ENCODE measurements around the gene MALAT1.

Gene MALAT1

DNA sequence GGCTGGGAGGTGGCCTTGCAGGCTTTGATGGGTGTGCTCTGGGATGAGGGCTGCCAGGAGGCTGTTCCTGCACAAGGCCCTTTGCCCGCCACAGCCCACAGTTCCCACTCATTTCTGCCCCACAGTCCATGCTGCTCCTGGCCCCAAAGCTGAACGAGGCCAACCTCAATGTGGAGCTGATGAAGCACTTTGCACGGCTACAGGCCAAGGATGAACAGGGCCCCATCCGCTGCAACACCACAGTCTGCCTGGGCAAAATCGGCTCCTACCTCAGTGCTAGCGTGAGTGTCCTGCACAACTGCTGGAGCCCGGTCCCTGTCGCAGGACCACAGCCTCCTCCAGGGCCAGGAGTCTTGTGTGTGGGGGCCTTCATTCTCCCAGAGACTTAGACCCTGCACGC is 36.3 kb downstream of the MALAT1 start:
- no peaks in the 10 kb centered on the region for H3K27me3 ChIP-seq
- H3K36me3 ChIP-seq, result peaks cover 82% of the 10 kb centered on the region
- H3K27ac ChIP-seq, result no peak overlapping the region
- peaks cover 7 to 8% of the 10 kb centered on the region in 2 experiments for H3K4me1 ChIP-seq (ENCODE audit: control insufficient read depth in 1 of 2, insufficient read depth in 1 of 2, low read depth in 1 of 2, low read length in 1 of 2)
- no peak overlapping the region for H3K4me3 ChIP-seq (ENCODE audit: low read depth in 1 of 2, low read length in 1 of 2)
- TF ChIP-seq, protein P1, sequence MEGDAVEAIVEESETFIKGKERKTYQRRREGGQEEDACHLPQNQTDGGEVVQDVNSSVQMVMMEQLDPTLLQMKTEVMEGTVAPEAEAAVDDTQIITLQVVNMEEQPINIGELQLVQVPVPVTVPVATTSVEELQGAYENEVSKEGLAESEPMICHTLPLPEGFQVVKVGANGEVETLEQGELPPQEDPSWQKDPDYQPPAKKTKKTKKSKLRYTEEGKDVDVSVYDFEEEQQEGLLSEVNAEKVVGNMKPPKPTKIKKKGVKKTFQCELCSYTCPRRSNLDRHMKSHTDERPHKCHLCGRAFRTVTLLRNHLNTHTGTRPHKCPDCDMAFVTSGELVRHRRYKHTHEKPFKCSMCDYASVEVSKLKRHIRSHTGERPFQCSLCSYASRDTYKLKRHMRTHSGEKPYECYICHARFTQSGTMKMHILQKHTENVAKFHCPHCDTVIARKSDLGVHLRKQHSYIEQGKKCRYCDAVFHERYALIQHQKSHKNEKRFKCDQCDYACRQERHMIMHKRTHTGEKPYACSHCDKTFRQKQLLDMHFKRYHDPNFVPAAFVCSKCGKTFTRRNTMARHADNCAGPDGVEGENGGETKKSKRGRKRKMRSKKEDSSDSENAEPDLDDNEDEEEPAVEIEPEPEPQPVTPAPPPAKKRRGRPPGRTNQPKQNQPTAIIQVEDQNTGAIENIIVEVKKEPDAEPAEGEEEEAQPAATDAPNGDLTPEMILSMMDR (IDR thresholded peaks at IDR 0.05), result no peak
- no peaks in the 10 kb centered on the region for H3K9me3 ChIP-seq

DNA sequence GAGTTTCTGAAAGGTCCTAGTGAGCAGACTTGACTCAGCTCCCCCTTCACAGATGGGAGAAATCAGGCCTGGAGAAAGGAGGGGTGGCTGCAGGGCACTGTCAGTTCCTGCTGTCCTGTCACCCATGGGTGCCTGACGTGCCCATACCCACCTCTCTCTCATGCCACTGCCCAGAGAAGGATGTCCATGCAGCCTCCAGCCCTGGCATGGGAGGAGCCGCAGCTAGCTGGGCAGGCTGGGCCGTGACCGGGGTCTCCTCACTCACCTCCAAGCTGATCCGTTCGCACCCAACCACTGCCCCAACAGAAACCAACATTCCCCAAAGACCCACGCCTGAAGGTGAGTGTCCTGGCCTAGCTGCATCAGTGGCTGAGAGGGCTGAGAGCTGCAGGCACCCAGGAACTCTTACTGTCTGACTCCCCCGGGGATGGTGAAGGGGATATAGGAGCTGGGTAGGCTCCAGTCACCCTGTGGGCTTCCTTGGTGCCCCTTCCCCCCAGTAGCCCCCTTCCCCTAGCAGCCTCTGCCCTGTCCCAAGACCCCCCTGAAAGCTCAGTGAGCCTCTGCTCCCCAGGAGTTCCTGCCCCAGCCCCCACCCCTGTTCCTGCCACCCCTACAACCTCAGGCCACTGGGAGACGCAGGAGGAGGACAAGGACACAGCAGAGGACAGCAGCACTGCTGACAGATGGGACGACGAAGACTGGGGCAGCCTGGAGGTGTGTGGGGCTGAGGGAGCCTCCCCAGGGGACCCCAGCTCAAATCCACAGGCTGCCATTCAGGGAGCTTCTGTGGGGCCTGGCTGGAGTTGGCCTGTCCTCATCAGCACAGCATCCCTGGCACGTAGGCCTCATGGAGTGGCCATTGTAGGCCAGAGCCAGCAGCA is 37.8 kb downstream of the MALAT1 start:
- H3K4me3 ChIP-seq (ENCODE audit: low read depth in 1 of 2, low read length in 1 of 2), result no peak overlapping the region
- TF ChIP-seq, protein P1 (IDR thresholded peaks at IDR 0.05), result no peak
- H3K4me1 ChIP-seq (ENCODE audit: control insufficient read depth in 1 of 2, insufficient read depth in 1 of 2, low read depth in 1 of 2, low read length in 1 of 2), result peaks cover 18 to 22% of the 10 kb centered on the region in 2 experiments
- peaks cover 66% of the 10 kb centered on the region for H3K36me3 ChIP-seq
- no peak overlapping the region for H3K27ac ChIP-seq
- no peaks in the 10 kb centered on the region for H3K9me3 ChIP-seq
- peaks cover 5% of the 10 kb centered on the region for H3K27me3 ChIP-seq

DNA sequence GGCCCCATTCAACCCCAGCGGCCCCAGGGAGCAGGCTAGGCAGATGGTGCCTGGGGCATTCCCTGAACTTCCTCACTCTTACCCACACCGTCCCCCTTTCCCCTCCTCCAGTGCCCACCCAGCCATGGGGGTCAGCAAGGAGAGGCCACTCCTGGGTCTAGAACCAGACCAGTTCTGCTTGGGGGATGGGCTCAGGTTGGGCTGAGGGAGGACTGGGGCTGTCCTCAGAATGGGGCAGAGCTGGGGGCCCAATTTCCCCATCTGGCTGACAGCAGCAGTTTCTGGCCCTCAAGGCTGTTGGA is 38.4 kb downstream of the MALAT1 start:
- peaks cover 60% of the 10 kb centered on the region for H3K36me3 ChIP-seq
- no peak overlapping the region for H3K4me3 ChIP-seq (ENCODE audit: low read depth in 1 of 2, low read length in 1 of 2)
- peaks cover 5% of the 10 kb centered on the region for H3K27me3 ChIP-seq
- H3K4me1 ChIP-seq (ENCODE audit: control insufficient read depth in 1 of 2, insufficient read depth in 1 of 2, low read depth in 1 of 2, low read length in 1 of 2), result peaks cover 19 to 22% of the 10 kb centered on the region in 2 experiments
- H3K9me3 ChIP-seq, result no peaks in the 10 kb centered on the region
- TF ChIP-seq, protein P1 (IDR thresholded peaks at IDR 0.05), result no peak
- H3K27ac ChIP-seq, result no peak overlapping the region

DNA sequence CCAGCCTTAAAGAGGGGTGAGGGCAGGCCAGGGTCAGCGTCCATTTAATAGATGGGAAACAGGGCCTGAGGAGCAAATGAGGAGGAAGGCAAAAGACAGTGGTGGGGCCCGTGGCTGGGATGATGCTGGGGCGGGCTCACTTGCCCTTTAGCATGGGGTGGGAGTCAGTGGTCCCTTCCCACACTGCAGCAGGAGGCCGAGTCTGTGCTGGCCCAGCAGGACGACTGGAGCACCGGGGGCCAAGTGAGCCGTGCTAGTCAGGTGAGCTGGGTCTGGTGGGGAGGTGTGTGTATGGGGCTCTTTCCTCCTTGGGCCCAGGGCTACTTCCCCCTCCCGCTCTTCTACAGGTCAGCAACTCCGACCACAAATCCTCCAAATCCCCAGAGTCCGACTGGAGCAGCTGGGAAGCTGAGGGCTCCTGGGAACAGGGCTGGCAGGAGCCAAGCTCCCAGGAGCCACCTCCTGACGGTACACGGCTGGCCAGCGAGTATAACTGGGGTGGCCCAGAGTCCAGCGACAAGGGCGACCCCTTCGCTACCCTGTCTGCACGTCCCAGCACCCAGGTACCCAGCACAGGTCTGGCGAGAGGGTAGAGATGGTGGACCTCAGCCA is 38.9 kb downstream of the MALAT1 start:
- no peak overlapping the region for H3K27ac ChIP-seq
- H3K27me3 ChIP-seq, result peaks cover 5% of the 10 kb centered on the region
- H3K9me3 ChIP-seq, result no peaks in the 10 kb centered on the region
- TF ChIP-seq, protein P1 (IDR thresholded peaks at IDR 0.05), result no peak
- H3K4me1 ChIP-seq (ENCODE audit: control insufficient read depth in 1 of 2, insufficient read depth in 1 of 2, low read depth in 1 of 2, low read length in 1 of 2), result peaks cover 19 to 22% of the 10 kb centered on the region in 2 experiments
- H3K36me3 ChIP-seq, result peaks cover 55% of the 10 kb centered on the region
- H3K4me3 ChIP-seq (ENCODE audit: low read depth in 1 of 2, low read length in 1 of 2), result no peak overlapping the region

DNA sequence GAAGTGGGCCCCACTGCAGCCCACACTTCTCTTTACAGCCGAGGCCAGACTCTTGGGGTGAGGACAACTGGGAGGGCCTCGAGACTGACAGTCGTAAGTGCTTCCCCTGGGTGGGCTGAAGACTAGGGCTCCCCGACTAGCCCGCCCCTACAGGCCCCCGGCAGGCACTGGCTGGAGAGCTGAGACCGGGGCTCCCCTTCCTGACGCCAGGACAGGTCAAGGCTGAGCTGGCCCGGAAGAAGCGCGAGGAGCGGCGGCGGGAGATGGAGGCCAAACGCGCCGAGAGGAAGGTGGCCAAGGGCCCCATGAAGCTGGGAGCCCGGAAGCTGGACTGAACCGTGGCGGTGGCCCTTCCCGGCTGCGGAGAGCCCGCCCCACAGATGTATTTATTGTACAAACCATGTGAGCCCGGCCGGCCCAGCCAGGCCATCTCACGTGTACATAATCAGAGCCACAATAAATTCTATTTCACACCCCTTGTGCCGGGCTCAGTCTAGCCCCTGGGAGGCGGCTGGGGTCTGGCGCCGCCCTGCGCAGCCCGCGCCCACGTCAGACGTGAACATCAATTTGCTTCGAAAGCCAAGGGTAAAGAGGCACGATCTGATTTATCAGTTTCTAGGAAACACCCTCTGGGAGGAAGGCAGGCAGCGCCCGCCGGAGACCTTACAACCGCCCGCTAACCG is 39.5 kb downstream of the MALAT1 start:
- no peak overlapping the region for H3K27ac ChIP-seq
- H3K9me3 ChIP-seq, result no peaks in the 10 kb centered on the region
- H3K27me3 ChIP-seq, result peaks cover 5% of the 10 kb centered on the region
- peaks cover 49% of the 10 kb centered on the region for H3K36me3 ChIP-seq
- peaks cover 19 to 22% of the 10 kb centered on the region in 2 experiments for H3K4me1 ChIP-seq (ENCODE audit: control insufficient read depth in 1 of 2, insufficient read depth in 1 of 2, low read depth in 1 of 2, low read length in 1 of 2)
- no peak overlapping the region for H3K4me3 ChIP-seq (ENCODE audit: low read depth in 1 of 2, low read length in 1 of 2)
- TF ChIP-seq, protein P1 (IDR thresholded peaks at IDR 0.05), result no peak

All from neutrophil (primary cell).